ENCODE measurements around the gene TESMIN.

TESMIN gene

DNA sequence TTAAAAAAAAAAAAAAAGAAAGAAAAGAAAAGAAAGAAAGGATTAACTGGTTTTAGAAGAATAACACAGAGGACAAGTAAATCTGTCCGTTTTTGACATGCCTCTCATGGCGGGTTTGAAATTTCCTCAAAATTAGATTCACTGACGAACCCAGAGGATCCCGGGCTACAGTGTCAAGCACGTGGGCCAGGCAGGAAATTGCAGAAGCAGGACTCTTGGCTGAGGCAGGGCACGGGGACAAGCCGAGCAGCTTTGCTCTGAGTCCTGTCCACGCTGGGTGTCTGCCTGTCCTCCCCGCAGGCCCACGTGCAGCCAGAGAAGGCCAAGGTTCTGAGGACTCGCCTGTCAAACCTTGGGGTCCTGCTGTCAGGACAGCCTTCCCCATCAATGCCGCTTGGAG lies 42.3 kb downstream of the TESMIN start:
- TF ChIP-seq TEAD4 (IDR thresholded peaks at IDR 0.05) (no peak), TCF12 (IDR thresholded peaks at IDR 0.05; ENCODE audit: low read depth) (no peak), CEBPB (IDR thresholded peaks at IDR 0.05) (no peak), YY1 (IDR thresholded peaks at IDR 0.05; ENCODE audit: low read depth) (no peak), EGR1 (IDR thresholded peaks at IDR 0.05) (no peak), FOXM1 (IDR thresholded peaks at IDR 0.05; ENCODE audit: borderline replicate concordance, low read depth) (no peak), RAD21 (IDR thresholded peaks at IDR 0.05; ENCODE audit: low read depth) (no peak), ZBTB7A (IDR thresholded peaks at IDR 0.05; ENCODE audit: low read depth) (no peak), NFIC (IDR thresholded peaks at IDR 0.05) (no peak), EP300 (IDR thresholded peaks at IDR 0.05; ENCODE audit: borderline replicate concordance) (no peak), CREB1 (IDR thresholded peaks at IDR 0.05; ENCODE audit: low read depth) (no peak), TAF1 (IDR thresholded peaks at IDR 0.05; ENCODE audit: low read depth) (no peak)
- TF ChIP-seq, protein P1, sequence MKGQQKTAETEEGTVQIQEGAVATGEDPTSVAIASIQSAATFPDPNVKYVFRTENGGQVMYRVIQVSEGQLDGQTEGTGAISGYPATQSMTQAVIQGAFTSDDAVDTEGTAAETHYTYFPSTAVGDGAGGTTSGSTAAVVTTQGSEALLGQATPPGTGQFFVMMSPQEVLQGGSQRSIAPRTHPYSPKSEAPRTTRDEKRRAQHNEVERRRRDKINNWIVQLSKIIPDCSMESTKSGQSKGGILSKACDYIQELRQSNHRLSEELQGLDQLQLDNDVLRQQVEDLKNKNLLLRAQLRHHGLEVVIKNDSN (IDR thresholded peaks at IDR 0.05) = no peak
- TF ChIP-seq, protein P2, sequence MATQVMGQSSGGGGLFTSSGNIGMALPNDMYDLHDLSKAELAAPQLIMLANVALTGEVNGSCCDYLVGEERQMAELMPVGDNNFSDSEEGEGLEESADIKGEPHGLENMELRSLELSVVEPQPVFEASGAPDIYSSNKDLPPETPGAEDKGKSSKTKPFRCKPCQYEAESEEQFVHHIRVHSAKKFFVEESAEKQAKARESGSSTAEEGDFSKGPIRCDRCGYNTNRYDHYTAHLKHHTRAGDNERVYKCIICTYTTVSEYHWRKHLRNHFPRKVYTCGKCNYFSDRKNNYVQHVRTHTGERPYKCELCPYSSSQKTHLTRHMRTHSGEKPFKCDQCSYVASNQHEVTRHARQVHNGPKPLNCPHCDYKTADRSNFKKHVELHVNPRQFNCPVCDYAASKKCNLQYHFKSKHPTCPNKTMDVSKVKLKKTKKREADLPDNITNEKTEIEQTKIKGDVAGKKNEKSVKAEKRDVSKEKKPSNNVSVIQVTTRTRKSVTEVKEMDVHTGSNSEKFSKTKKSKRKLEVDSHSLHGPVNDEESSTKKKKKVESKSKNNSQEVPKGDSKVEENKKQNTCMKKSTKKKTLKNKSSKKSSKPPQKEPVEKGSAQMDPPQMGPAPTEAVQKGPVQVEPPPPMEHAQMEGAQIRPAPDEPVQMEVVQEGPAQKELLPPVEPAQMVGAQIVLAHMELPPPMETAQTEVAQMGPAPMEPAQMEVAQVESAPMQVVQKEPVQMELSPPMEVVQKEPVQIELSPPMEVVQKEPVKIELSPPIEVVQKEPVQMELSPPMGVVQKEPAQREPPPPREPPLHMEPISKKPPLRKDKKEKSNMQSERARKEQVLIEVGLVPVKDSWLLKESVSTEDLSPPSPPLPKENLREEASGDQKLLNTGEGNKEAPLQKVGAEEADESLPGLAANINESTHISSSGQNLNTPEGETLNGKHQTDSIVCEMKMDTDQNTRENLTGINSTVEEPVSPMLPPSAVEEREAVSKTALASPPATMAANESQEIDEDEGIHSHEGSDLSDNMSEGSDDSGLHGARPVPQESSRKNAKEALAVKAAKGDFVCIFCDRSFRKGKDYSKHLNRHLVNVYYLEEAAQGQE (IDR thresholded peaks at IDR 0.05; ENCODE audit: low read depth) = no peak
- TF ChIP-seq, protein P3, sequence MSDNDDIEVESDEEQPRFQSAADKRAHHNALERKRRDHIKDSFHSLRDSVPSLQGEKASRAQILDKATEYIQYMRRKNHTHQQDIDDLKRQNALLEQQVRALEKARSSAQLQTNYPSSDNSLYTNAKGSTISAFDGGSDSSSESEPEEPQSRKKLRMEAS (IDR thresholded peaks at IDR 0.05) = no peak

DNA sequence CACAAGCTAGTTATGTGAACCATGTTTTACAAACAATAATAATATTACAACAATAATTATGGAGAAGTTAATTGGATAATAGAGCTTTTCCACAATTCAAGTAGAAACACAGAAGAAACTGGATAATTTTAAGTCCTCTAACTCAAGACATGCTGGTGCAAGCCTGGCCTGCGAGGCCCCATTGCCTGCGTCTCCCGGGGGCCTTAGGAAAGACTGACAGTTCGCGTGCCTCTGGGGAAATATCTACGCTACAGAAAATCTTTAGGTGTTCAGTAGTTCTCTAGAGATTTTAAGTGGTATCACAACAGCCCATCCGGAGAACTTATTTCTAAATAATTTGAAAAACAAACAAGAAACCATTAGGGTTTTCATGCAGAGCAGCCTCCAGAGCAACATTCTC lies 43.8 kb downstream of the TESMIN start:
- TF ChIP-seq NFIC (IDR thresholded peaks at IDR 0.05) (no peak), EGR1 (IDR thresholded peaks at IDR 0.05) (no peak), YY1 (IDR thresholded peaks at IDR 0.05; ENCODE audit: low read depth) (no peak), CEBPB (IDR thresholded peaks at IDR 0.05) (no peak)
- TF ChIP-seq, protein P1 (IDR thresholded peaks at IDR 0.05) = no peak
- TF ChIP-seq, protein P2 (IDR thresholded peaks at IDR 0.05; ENCODE audit: low read depth) = no peak

DNA sequence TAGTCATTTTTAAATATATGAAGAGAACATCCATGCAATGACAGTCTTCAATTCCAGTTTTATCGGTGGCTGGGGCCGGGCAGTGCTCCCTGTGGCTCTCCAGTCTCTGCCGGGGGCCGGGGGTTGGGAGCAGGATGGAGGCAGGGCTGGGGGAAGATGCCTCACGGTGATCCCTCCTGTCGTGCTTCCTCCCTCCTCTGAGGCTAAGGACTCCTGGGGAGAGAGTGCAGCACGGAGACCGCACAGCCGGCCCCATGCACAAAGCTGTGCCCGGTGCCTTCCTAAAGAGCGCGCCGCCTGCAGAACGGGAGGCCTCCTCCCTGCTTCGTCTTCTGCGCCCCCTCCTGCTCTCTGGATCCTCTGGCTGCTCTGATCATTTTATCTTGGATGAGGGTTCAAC lies 46.4 kb downstream of the TESMIN start:
- TF ChIP-seq EP300 (IDR thresholded peaks at IDR 0.05; ENCODE audit: borderline replicate concordance) (no peak), TCF12 (IDR thresholded peaks at IDR 0.05; ENCODE audit: low read depth) (no peak), FOXM1 (IDR thresholded peaks at IDR 0.05; ENCODE audit: borderline replicate concordance, low read depth) (no peak)
- TF ChIP-seq, protein P2 (IDR thresholded peaks at IDR 0.05; ENCODE audit: low read depth) = no peak
- TF ChIP-seq, protein P1 (IDR thresholded peaks at IDR 0.05) = no peak

DNA sequence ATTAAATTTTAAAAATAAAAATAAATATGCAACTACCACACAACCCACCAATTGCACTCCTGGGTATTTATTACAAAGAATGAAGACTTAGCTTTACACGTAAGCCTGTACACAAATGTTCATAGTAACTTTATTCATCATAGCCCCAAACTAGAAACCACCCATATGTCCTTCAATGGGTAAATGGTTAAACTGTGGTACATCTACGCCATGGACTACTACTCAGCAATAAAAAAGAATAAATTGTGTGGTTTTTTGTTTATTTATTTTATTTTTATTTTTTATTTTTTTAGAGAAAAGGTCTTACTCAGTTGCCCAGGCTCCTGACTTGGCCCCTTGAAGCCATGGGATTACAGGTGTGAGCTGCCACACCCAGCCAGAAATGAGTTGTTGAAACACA lies 52.3 kb downstream of the TESMIN start:
- TF ChIP-seq YY1 (IDR thresholded peaks at IDR 0.05; ENCODE audit: low read depth) = no peak
- TF ChIP-seq, protein P2 (IDR thresholded peaks at IDR 0.05; ENCODE audit: low read depth) = no peak
- TF ChIP-seq, protein P1 (IDR thresholded peaks at IDR 0.05) = no peak
- TF ChIP-seq, protein P3 (IDR thresholded peaks at IDR 0.05) = no peak
- no peak for TF ChIP-seq FOXM1 (IDR thresholded peaks at IDR 0.05; ENCODE audit: borderline replicate concordance, low read depth)
- TF ChIP-seq EGR1 (IDR thresholded peaks at IDR 0.05) = no peak
- no peak for TF ChIP-seq ZBTB7A (IDR thresholded peaks at IDR 0.05; ENCODE audit: low read depth)
- no peak for TF ChIP-seq TAF1 (IDR thresholded peaks at IDR 0.05; ENCODE audit: low read depth)
- no peak for TF ChIP-seq CEBPB (IDR thresholded peaks at IDR 0.05)
- no peak for TF ChIP-seq TEAD4 (IDR thresholded peaks at IDR 0.05)
- no peak for TF ChIP-seq RAD21 (IDR thresholded peaks at IDR 0.05; ENCODE audit: low read depth)
- no peak for TF ChIP-seq EP300 (IDR thresholded peaks at IDR 0.05; ENCODE audit: borderline replicate concordance)
- TF ChIP-seq TCF12 (IDR thresholded peaks at IDR 0.05; ENCODE audit: low read depth) = no peak
- no peak for TF ChIP-seq CREB1 (IDR thresholded peaks at IDR 0.05; ENCODE audit: low read depth)
- no peak for TF ChIP-seq NFIC (IDR thresholded peaks at IDR 0.05)

All from Ishikawa (cell line).